A549 treated with Mapracorat at 1 μM for 4 hours (cell line): ENCODE results near the gene USP1. TPM values are rescaled to one million over a fixed set of nuclear protein-coding genes. Genes with fewer than 3 reads are reported as not detected.

Experiments used
- total RNA-seq: library from RNA; stranded (reverse); fragments of 200-300 nt; extraction: Qiagen RNA extraction; gene quantifications from 5 replicates; pipeline ENCODE4 v1.2.3, GENCODE V29; 2022

The USP1 gene
- total RNA-seq: 19.2 to 26.4 TPM (median 21.4 TPM) in 5 replicates

GRCh38 chr1:62436466-62437272, at the start of gene USP1:
USP1 (plus strand) TSS chr1:62437049; CDS start chr1:62439868, 2,819 bp downstream.

Other genes starting within 250 kb of the USP1 start
- not detected in 5 replicates for gene L1TD1, start 242.2 kb upstream of the USP1 start, total RNA-seq
- 0.26 to 0.58 TPM (median 0.52 TPM) in 5 replicates for gene KANK4, start 117.6 kb upstream of the USP1 start, total RNA-seq
- not detected in 5 replicates for gene ANGPTL3, start 160.5 kb downstream of the USP1 start, total RNA-seq